Cardiac fibroblast (primary cell): ENCODE data around the gene OR52B4.
"Not testable (repeated sequence)": the region's sequence is repeated elsewhere in the genome, so short reads cannot be mapped to it uniquely, and the experiment has no call there.

Source experiments
- DNase-seq, 2 donors: peaks; one replicate each; pipeline versions ENCODE4 v3.0.0 to v3.0.0-alpha.2; 2010; ENCODE audit warnings: low read depth in 2 of 2
- H3K4me3 ChIP-seq, 2 donors: replicated peaks in 1 of 2; 1 replicate in 1 of 2; 2 replicates in 1 of 2; pipeline ENCODE4 v1.5.1; 2011; ENCODE audit warnings: low read depth in 2 of 2, low read length in 2 of 2, mild to moderate bottlenecking in 2 of 2, moderate library complexity in 1 of 2
- CTCF ChIP-seq: IDR thresholded peaks from one replicate; pipeline ENCODE4 v1.5.1; 2011; ENCODE audit warnings: low read depth, mild to moderate bottlenecking, low read length, inconsistent platforms

Gene OR52B4

GRCh38 chr11:4368286-4368685 lies at the start of gene OR52B4:
TSS of gene OR52B4 (minus strand) at chr11:4368386. CDS start at chr11:4368295, 91 bp downstream.
- H3K4me3 ChIP-seq, result no peak within 1 kb of the TSS
- TF ChIP-seq CTCF, result no peak
- DNase-seq, result no peak

GRCh38 chr11:4416816-4417215 lies 48.6 kb upstream of the OR52B4 start:
- DNase-seq, result no peak
- no peak overlapping the region for H3K4me3 ChIP-seq
- TF ChIP-seq CTCF, result no peak

GRCh38 chr11:4416306-4416705 lies 48.1 kb upstream of the OR52B4 start:
- TF ChIP-seq CTCF, result no peak
- H3K4me3 ChIP-seq, result no peak overlapping the region
- DNase-seq, result no peak

GRCh38 chr11:4406206-4406605 lies 38.0 kb upstream of the OR52B4 start:
- not testable (repeated sequence) for H3K4me3 ChIP-seq, DNase-seq

- H3K4me3 ChIP-seq, result peak overlapping the region; percentile 92 to 97
- no peak for DNase-seq
- TF ChIP-seq CTCF, result no peak
Observed at GRCh38 chr11:4393858-4394223, 25.7 kb upstream of the OR52B4 start.

- no peak for TF ChIP-seq CTCF
- peak within 1 kb of the TSS; percentile 92 to 97 for H3K4me3 ChIP-seq
- DNase-seq, result peak; percentile 84 to 88
Observed at GRCh38 chr11:4393209-4393857, 25.1 kb upstream of the OR52B4 start, which contains the start of gene TRIM21. TSS of gene TRIM21 (minus strand) at chr11:4393702. CDS start at chr11:4390409, 3,293 bp downstream.

- DNase-seq, result no peak
- no peak overlapping the region for H3K4me3 ChIP-seq
- TF ChIP-seq CTCF, result no peak
Observed at GRCh38 chr11:4388221-4388620, 20.0 kb upstream of the OR52B4 start.
